Measurements from ENCODE around the gene NKX1-1. TPM values are rescaled to one million over a fixed set of nuclear protein-coding genes. Genes with fewer than 3 reads are reported as not detected.
"Not testable (repeated sequence)": the region's sequence is repeated elsewhere in the genome, so short reads cannot be mapped to it uniquely, and the experiment has no call there.

Gene NKX1-1
- total RNA-seq, 1 donor from 2014 or later, result not detected

DNA sequence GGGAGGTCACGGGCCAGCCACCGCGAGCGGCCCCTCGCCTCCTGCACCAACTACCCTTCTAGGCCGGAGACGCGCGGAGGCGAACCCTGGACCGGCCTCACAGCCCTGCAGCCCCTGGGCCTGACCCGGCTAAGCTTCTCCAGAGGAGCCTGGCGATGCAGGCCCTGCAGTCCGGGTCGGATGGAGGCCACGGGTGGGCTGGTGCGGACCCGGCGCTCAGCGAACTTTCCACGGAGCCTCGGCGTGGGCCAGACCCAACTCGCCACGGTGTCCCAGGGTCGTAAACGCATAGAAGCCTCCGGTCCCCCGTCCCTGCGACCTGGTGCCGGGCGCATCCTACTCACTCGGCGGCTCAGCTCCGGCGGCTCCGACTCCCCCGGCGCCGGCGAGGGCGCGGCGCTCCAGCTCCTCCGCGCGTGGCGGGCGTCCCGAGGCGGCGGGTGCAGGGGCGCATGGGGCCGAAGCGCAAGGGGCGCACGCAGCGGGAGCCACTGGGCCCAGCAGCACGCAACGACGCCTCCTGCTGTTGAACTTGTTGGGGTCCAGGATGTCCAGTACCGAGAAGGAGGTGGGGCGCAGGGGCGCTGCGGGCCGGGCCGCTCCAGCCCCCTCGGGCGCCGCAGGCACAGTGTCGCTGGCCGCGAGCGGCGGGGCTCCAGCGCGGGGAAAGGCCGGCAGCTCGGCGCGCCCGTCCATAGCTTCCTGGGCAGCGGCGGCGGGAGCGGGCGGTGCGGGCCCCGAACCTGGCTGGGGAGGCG is 427 bp downstream of the NKX1-1 start:
- intact Hi-C loops (cut with micrococcal nuclease), result no loop called here

DNA sequence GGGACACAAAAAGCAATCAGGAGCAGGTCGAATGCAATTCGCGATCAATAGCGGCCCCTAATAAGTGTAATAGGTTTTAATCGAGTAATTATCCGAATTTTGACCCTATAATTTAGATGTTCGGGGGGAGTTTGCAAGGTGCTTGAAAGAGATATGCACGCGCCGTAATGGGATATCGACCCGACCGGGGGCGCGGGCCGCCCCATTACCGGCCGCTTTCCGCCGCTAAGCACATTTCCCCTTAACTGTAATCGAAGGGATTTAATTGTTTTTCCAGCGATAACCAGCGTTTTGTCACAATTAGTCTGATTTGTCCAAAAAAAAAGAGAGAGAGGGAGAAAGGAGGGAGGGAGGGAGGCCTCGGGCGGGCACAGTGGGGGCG is 997 bp downstream of the NKX1-1 start:
- intact Hi-C loops (cut with micrococcal nuclease), result no loop called here

DNA sequence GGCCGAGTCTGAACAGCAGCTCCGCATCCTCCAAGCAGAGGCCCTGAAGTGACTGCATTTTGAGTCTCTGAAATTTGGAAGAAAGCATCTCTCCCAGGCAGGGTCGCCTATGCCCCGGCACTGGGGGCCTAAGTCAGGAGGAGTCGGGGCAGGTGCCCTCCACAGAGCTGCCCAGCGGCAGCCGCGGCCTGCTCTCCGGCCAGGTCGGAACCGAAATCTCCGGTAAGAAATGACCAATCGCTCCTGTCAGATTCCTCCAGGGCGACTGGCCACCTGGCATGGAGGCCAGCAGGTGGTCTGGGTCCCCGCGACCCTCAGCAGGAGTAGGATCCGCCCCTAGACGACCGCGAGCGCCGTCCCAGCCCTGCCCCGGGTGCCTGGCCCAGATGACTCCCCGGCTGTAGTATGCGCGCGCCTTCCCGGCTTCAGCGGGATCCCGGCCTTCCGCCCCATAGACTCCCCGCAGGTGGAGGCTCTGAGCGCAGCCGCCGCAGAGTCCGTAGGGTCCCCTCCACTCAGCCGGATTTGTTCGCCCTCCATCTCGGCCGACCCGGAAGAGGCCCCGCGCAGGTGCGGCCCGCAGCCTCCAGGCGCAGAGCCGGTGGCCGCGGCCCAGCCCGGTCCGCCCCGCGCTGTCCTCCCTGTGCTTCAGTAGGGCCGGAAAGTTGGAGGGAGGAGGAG is 1.5 kb downstream of the NKX1-1 start:
- intact Hi-C loops (cut with micrococcal nuclease), result no loop called here

DNA sequence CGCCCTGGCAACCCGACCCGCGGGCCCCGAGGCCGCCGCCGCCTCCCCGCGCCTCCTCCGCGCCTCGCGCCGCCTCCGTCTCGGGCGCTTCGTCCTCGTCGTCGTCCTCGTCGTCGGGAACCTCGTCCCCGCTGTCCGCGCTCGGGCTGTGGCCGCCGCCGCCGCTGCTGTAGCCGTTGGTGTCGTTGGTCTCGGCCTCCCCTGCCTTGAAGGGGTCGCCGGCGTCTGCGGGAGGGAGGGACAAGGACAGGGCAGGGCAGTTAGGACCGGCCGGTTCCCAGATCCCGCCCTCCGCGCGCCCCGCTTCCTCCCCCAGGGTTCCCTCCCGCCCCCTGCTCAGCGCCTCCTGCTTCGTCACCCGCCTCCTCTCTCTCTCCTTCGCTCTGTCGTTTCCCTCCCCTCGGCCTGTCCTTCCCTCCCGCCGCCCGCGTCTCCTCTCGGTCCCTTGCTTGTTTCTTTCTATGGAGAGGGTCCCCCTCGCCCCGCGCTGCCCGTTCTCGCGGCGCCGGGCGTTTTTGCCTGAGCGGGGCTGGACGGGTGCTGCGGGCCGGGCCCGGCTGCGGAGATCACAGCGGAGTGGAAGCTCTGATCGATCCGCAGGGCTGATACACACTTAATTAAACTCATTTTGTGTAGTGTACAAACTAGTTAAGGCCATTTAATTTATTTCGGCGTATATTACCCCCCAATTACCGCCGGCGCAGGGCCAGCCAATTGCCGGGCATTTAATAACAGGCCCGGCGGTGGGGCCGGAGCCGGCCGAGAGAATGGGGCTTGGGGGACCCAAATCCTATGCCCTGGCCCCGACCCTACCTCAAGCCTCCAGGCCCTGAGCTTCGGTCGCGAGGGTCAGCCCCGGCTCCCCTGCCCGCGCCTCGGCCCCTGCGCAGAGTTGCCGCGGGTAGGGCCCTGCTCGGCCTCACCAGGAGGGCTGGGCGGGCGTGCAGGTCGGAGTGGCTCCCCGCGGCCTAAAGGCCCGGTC is 2.4 kb downstream of the NKX1-1 start:
- intact Hi-C loops (cut with micrococcal nuclease), result no loop called here

DNA sequence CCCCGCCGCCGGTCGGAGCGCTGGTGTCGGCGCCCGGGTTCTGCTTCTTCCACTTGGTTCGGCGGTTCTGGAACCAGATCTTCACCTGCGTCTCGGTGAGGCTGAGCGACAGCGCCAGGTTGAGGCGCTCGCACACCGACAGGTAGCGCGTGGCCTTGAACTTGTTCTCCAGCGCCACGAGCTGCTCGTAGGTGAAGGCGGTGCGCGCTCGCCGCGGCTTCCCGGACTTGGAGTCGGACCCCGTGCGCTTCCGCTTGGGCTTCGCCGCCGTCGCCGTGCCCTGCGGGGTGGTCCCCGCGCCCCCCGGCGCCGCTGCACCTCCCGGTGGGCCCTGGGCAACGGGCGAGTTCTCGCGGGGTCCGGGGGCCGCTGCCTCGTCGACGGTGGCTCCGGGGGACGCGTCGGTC is 3.1 kb downstream of the NKX1-1 start:
- intact Hi-C loops (cut with micrococcal nuclease), result no loop called here

DNA sequence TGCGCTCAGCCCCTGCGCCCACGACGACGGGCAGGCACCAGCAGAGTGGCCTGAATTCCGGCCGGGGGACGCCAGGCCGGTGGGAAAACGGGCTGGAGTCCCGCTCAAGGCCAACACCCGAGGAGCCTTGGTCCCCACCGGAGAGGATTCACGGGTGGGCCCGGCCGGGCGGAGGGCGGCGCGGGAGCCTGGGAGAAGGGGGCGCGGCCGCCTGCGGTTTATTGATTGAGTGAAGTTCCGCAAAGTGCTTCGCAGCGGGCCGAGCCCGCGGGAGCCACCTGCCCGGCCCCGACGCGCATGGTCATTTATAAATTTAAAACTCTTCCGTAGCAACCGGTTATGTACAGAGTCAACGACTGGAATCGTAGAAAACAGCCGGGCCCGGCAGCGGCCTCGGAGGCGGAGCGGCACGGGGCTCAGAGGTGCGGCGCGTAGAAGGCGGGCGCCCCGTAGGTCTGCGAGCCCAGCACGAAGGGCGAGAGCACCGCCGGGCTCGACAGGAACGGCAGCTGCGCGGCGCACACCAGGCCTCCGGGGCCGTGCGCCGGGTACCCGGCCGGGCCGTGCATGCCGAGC is 3.6 kb downstream of the NKX1-1 start:
- intact Hi-C loops (cut with micrococcal nuclease), result no loop called here

DNA sequence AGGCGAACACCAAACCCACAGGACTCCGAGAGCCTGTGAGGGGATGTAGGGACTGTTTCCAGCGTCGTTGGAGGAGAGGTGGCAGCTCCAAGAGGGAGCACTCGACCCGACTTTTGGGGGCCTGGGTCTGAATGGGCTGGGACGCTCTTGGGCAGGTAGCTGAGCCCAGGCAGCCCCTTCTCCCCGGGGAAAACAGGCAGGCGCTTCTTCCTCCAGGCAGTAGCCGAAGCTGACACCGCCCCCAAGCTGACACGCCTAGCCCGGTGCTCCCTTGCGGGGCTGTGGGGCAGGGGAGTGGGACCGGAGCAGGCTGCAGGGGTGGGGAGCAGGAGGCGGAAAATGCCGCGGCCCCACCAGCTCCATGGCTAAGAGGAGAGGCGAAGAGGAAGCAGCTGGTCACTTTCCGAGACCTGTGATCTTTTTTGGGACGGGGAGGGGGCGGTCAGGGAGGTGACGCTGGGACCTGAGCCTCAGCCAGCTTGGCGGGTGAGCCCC is 4.2 kb downstream of the NKX1-1 start:
- intact Hi-C loops (cut with micrococcal nuclease), result no loop called here

DNA sequence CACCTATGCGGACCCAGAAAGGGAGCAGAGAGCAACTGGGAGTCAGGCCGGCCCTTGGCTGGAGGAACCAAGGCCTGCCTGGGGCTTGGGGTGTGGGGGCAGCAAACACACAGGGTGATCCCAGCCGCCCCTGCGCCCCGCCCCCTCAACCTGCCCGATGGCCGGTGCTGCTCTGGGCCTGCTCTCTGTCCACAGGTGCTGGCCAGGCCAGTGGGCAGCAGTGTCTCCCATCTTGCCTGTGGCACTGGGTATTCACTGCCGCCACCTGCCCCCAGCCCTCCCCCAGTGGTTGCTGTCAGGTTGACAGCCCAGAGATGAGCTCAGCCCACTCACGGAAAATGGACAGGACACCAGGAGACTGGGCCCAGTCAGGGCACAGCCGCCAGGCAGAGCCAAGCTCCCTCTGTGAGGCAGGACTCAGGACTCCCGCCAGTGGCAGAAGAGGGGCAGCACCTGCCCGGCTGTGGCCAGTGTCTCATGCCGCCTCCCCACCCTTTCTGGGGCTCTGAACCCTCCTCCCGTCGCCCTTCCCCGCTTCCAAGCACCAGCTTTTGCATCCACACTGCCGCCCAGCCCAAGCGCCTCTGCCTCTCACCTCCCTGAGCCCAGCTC is 4.7 kb downstream of the NKX1-1 start:
- intact Hi-C loops (cut with micrococcal nuclease), result no loop called here

DNA sequence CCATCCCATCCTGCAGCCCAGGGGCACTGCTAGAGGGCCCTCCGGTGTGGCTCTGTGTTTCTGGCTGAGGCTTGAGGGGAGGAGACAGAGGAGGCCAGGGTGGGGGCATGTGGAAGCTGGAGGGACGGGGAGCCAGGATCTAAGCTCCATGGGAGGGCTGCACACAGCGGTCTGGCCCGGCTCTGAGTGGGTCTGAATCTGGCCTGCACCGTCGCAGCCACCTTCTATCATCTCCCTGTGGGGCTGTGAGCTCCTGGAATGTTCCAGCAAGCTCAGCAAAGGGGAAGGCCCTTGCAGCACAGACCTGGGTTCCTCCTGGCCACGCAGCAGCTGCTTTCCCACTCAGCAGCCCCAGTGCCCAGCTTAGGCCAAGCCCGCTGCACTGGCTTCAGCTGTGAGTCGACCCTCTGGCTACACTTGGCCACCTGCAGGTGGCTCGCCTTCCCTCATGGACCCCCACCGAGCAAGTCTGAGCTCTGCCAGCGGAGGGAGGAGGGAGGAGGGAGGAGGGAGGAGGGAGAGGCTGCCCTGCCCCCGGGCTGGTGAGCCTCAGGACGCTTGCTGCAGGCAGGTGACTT is 5.3 kb downstream of the NKX1-1 start:
- intact Hi-C loops (cut with micrococcal nuclease), result no loop called here

DNA sequence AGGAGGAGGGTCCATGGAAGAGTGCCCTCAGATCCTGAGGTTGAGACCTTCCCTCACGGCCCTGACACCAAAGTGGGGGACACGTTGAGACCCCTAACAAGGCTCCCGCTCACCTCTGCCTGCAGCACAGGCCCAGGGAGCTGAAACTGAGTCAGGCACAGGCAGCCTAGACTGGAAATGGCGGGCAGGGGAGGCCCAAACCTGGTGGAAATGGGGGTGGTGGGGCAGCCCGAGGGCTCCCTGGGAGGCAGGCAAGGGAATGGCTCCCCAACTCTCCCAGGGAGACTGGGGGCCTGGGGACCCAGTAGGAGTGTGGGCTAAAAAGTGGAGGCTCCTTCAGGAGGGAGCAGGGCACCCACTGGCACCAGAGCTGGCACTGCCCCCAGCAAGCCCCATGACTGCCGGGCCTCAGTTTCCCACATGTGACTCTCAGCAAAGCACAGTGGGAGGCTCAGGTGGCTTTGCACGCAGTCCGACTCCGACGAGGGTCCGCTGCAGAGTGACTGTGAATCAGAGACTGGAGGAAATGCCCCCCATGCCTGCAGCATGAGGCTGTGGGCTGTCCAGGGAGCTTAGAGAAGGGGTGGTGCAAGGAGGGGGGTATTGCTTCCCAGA is 5.9 kb downstream of the NKX1-1 start:
- intact Hi-C loops (cut with micrococcal nuclease), result no loop called here

DNA sequence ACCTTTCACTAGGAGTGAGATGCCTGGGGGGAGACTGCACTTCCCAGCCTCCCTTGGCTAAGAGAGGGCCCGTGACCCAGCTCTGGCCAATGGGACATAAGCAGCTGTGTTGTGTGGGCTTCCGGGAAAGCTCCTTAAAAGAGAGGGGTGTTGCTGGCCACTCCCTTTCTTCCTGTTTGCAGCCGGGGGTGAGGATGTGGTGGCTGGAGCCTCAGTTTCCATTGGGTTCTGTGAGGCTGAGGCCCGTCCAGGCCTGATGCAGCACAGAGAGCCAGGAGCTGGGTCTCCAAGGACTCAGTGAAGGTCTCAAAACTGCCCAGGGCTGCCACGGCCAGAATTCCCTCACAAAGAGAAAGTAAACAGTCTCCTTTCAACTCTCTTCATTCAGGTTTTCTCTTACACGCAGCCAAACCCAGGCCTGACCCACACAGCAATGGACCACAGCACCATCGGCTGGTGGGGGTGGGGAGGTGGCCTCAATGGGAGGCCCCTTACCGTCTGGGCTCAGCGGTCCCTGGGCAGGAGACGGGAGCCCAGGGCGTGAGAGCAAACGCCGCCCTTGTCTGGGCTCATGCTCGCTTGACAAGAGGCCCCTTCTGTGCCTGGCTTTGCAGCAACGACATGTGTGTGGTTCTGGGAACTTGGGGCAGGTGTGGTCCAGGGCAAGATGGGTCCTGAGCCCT is 6.6 kb downstream of the NKX1-1 start:
- intact Hi-C loops (cut with micrococcal nuclease), result no loop called here

DNA sequence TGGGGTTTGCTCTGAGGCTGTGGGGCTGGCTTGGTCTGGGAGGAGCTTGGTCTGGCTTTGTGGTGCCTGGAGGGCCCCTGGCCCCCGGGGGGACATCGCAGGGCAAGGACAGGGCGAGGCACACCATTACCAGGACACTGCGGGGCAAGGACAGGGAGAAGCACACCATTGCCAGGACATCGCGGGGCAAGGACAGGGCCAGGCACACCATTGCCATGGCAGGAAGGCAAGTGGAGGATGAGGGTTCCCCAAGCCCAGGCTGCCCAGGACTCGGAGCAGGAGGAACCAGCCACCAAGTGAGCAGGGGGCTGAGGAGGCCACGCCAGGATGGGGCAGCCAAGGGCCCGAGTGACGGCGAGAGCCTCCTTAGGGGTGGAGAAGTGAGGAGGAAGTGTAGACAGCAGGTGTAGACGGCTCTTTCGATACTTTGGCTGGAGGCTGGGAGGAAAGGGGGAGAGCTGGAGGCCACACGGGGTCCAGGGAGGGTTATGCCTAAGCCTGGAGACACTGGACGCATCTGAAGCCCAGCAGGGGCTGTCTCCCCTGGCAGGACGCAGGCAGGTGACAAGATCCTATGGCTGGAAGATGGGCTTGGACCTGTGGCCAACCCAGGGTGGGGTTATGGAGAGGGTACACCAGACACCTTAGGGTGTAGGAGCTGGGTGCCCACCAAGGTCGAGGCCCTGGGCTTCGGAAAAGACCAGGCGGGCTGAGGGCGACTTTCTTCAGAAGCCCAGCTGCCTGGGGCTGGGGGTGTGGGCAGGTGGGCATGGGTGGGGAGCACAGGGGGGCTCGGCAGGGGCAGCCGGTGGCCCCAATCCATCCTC is 7.3 kb downstream of the NKX1-1 start:
- intact Hi-C loops (cut with micrococcal nuclease), result no loop called here

DNA sequence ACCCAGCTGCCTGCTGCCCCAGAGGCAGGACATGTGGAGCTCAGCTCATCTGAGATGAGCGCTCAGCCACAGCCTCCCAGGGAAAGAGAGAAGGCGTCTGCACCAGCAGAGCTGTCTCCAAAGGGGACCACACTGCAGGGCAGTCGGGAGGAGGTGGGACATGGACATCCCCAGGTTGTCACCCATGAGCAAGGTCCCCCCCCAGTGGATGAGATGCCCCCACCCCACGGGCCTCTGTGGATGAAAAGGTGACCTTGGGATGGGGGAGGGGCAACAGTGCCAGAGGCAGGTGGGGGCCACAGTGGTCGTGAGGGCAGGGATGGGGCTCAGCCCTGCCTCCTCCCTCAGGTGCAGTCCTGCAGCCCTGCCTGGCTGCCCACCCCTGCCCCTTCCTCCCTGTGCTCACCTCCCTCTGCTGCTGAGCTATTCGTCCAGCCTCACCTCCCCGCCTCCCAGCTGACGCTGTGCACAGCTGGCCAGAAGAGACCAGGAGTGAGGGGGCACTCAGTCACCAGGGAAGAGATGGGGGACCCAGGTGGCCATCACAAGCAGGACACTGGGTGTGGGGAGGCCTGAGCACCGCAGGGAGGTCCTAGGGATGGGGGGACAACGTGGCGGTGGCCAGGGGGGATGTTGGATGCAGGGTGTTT is 9.3 kb downstream of the NKX1-1 start:
- intact Hi-C loops (cut with micrococcal nuclease), result no loop called here

DNA sequence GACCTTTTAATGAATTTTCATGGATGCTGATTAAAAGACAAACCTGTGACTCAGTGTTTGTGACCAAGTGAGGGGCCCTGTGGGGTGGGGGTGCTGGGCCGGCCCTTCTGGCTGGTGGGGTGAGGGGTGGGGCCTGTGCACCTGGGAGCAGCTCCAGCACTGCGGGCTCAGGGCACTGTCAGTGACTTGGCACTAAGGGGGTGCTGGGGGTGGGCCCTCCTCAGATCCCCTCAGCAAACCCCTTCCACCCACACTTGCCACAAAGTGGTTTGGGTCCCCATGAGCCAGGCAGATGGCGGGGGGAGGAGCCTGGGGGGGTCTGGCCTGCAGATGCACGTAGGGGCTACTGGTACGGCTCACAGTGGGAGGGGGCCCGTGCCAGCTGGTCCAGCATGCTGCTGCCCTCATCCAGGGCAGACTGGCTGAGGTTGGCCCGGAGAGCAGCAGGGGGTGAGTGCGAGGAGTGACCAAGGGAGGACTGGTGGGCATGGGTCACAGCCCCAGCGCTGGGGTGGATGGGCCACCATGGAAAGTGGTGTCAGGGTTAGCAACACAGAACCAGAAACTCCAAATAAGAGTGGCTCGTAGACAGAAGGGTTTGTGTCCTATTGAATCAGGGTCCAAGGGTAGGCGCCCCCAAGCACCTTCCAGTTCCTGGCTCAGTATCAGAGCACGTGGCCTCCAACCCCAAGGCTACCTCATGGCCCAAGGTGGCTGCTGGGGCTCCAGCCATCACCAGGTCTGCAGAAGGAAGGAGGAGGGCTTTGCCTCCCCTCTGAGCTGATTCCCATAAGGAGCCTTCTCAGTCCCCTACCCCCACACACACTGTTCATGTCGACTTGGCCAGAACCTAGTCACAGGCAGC is 10.1 kb downstream of the NKX1-1 start:
- intact Hi-C loops (cut with micrococcal nuclease), result no loop called here

DNA sequence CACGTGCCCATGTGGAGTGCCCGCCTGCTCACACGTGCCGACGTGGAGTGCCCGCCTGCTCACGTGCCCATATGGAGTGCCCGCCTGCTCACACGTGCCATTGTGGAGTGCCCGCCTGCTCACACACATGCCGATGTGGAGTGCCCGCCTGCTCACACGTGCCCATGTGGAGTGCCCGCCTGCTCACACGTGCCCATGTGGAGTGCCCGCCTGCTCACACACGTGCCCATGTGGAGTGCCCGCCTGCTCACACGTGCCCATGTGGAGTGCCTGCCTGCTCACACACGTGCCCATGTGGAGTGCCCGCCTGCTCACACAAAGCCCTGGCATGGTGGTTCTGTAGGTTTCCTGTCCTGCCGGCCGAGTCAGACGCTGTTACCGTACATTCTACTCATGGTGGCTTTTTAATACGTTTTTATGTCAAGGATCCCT is 10.8 kb downstream of the NKX1-1 start:
- intact Hi-C loops (cut with micrococcal nuclease), result not testable (repeated sequence)

DNA sequence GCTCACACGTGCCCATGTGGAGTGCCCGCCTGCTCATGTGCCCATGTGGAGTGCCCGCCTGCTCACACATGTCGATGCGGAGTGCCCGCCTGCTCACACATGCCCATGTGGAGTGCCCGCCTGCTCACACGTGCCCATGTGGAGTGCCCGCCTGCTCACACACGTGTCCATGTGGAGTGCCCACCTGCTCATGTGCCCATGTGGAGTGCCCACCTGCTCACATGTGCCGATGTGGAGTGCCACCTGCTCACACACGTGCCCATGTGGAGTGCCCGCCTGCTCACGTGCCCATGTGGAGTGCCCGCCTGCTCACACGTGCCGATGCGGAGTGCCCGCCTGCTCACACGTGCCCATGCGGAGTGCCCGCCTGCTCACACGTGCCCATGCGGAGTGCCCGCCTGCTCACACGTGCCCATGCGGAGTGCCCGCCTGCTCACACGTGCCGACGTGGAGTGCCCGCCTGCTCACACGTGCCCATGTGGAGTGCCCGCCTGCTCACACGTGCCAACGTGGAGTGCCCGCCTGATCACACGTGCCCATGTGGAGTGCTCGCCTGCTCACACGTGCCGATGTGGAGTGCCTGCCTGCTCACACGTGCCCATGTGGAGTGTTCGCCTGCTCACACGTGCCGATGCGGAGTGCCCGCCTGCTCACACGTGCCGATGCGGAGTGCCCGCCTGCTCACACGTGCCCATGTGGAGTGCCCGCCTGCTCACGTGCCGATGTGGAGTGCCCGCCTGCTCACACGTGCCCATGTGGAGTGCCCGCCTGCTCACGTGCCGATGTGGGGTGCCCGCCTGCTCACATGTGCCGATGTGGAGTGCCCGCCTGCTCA is 11.5 kb downstream of the NKX1-1 start:
- intact Hi-C loops (cut with micrococcal nuclease), result not testable (repeated sequence)
